GDM1 (cell line): ENCODE data around the gene EVPLL.
A peak's percentile ranks its signal among the peaks of the same experiment; 100 is the strongest.
"Not testable (repeated sequence)": the region's sequence is repeated elsewhere in the genome, so short reads cannot be mapped to it uniquely, and the experiment has no call there.

ENCODE experiments used
- DNase-seq: peaks from one replicate; lab custom pipeline; 2025; lab: John Stamatoyannopoulos, UW

Gene EVPLL

GRCh38 chr17:18379246-18380146 is 1.9 kb downstream of the EVPLL start:
- no peak for DNase-seq

GRCh38 chr17:18380471-18381157 is 3.0 kb downstream of the EVPLL start:
- no peak for DNase-seq

- no peak for DNase-seq
Measured at GRCh38 chr17:18381158-18381952, 3.8 kb downstream of the EVPLL start.

- no peak for DNase-seq
Measured at GRCh38 chr17:18381953-18382245, 4.3 kb downstream of the EVPLL start.

- DNase-seq, result no peak
Measured at GRCh38 chr17:18382441-18383078, 5.0 kb downstream of the EVPLL start.

GRCh38 chr17:18383079-18383481 is 5.5 kb downstream of the EVPLL start:
- not testable (repeated sequence) for DNase-seq

GRCh38 chr17:18384271-18384670 is 6.7 kb downstream of the EVPLL start:
- DNase-seq, result not testable (repeated sequence)

- not testable (repeated sequence) for DNase-seq
Measured at GRCh38 chr17:18387583-18387982, 10.0 kb downstream of the EVPLL start.

- DNase-seq, result not testable (repeated sequence)
Measured at GRCh38 chr17:18388266-18388665, 10.7 kb downstream of the EVPLL start.

GRCh38 chr17:18388728-18389127 is 11.2 kb downstream of the EVPLL start:
- not testable (repeated sequence) for DNase-seq

GRCh38 chr17:18401872-18402590 is 24.5 kb downstream of the EVPLL start:
- not testable (repeated sequence) for DNase-seq

GRCh38 chr17:18403166-18403565 is 25.6 kb downstream of the EVPLL start:
- DNase-seq, result not testable (repeated sequence)

- not testable (repeated sequence) for DNase-seq
Measured at GRCh38 chr17:18403604-18404003, 26.0 kb downstream of the EVPLL start.

GRCh38 chr17:18408906-18409305 is 31.3 kb downstream of the EVPLL start:
- DNase-seq, result not testable (repeated sequence)

GRCh38 chr17:18409321-18409720 is 31.7 kb downstream of the EVPLL start:
- DNase-seq, result not testable (repeated sequence)

GRCh38 chr17:18410736-18411135 is 33.2 kb downstream of the EVPLL start:
- not testable (repeated sequence) for DNase-seq

- DNase-seq, result peak; percentile 36
Measured at GRCh38 chr17:18411377-18411864, 33.8 kb downstream of the EVPLL start.

GRCh38 chr17:18412001-18412538 is 34.5 kb downstream of the EVPLL start:
- not testable (repeated sequence) for DNase-seq

GRCh38 chr17:18421521-18421920 is 43.9 kb downstream of the EVPLL start:
- not testable (repeated sequence) for DNase-seq

- not testable (repeated sequence) for DNase-seq
Measured at GRCh38 chr17:18422464-18422863, 44.9 kb downstream of the EVPLL start.

- DNase-seq, result not testable (repeated sequence)
Measured at GRCh38 chr17:18423015-18423414, 45.4 kb downstream of the EVPLL start.
